Measurements from ENCODE around the gene RHOBTB3. TPM values are rescaled to one million over a fixed set of nuclear protein-coding genes. Genes with fewer than 3 reads are reported as not detected.
A peak's percentile ranks its signal among the peaks of the same experiment; 100 is the strongest.

Gene RHOBTB3
- total and polyA plus RNA-seq, 4 donors: 10.5 to 59.8 (median 39.8) TPM

- Histone ChIP-seq H3K27me3 (ENCODE audit: control insufficient read depth in 4 of 4, insufficient read depth in 4 of 4, low read length in 3 of 4) (no peaks in the 10 kb centered on the region), H3K27ac (ENCODE audit: low read depth in 1 of 2, low read length in 2 of 2) (peak overlapping the region; percentile 81 to 87), H3K4me1 (ENCODE audit: control insufficient read depth in 4 of 4, insufficient read depth in 4 of 4, low read length in 3 of 4) (peaks cover 7 to 36% (median 18%) of the 10 kb centered on the region in 4 donors), H3K36me3 (ENCODE audit: control insufficient read depth in 4 of 4, insufficient read depth in 3 of 4, low read depth in 1 of 4, low read length in 3 of 4) (no peaks in the 10 kb centered on the region), H3K4me3 (ENCODE audit: low read depth in 1 of 3, low read length in 3 of 3) (no peak overlapping the region), H3K9me3 (ENCODE audit: control insufficient read depth in 4 of 4, low read length in 3 of 4) (no peaks in the 10 kb centered on the region), H3K9ac (ENCODE audit: low read depth in 1 of 2, low read length in 2 of 2) (peak overlapping the region in 1 of 2 donors; percentile 75)
- WGBS: 66% methylated on average over 11 of the region's 11 CpGs
- no peak for DNase-seq (ENCODE audit: low spot score)
- TF ChIP-seq, protein P1, sequence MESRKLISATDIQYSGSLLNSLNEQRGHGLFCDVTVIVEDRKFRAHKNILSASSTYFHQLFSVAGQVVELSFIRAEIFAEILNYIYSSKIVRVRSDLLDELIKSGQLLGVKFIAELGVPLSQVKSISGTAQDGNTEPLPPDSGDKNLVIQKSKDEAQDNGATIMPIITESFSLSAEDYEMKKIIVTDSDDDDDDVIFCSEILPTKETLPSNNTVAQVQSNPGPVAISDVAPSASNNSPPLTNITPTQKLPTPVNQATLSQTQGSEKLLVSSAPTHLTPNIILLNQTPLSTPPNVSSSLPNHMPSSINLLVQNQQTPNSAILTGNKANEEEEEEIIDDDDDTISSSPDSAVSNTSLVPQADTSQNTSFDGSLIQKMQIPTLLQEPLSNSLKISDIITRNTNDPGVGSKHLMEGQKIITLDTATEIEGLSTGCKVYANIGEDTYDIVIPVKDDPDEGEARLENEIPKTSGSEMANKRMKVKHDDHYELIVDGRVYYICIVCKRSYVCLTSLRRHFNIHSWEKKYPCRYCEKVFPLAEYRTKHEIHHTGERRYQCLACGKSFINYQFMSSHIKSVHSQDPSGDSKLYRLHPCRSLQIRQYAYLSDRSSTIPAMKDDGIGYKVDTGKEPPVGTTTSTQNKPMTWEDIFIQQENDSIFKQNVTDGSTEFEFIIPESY (IDR thresholded peaks at IDR 0.05): no peak
- TF ChIP-seq CTCF (IDR thresholded peaks at IDR 0.05; ENCODE audit: low read depth, low read length, missing input control) (peak; percentile 7), RAD21 (IDR thresholded peaks at IDR 0.05) (peak; percentile 59 to 60)
Observed at GRCh38 chr5:95842854-95843544, 111.9 kb downstream of the RHOBTB3 start.

DNA sequence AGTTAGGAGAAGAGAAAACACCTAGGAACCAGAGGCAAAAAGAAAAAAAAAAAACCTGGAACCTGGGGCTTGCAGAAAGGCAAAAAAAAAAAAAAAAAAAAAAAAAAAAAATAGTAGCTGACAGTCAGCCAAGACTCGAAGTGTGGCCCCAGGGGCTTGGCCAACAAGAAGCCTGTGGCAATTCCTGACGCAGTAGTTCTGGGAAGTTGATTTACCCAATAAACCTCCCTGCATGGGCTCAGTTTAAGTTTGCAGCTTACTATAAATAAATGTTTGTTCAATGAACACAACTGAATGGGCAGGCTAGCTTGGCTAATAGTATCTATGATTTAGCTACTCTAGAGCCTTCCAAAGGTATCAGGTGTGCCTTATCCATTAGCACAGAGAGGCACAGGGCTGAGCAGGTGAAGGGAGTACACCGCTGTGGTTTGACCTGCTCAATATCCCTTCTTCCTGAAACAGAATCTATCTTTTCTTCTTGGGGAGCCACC, 112.6 kb downstream of the RHOBTB3 start:
- 29% methylated on average over 3 of the region's 3 CpGs for WGBS
- TF ChIP-seq, protein P1 (IDR thresholded peaks at IDR 0.05): peak; percentile 73
- TF ChIP-seq HNF4A (conservative IDR thresholded peaks at IDR 0.05): peak; percentile 69 to 77
- TF ChIP-seq TAF1 (conservative IDR thresholded peaks at IDR 0.05): peak; percentile 83
- peak in 1 of 2 donors; percentile 7 for TF ChIP-seq GABPA (IDR thresholded peaks at IDR 0.05 in 1 of 2, conservative IDR thresholded peaks at IDR 0.05 in 1 of 2)
- TF ChIP-seq RAD21 (IDR thresholded peaks at IDR 0.05): peak; percentile 38 to 59
- peak; percentile 70 to 85 for TF ChIP-seq RXRA (IDR thresholded peaks at IDR 0.05)
- peak; percentile 29 to 73 for TF ChIP-seq EGR1 (IDR thresholded peaks at IDR 0.05; ENCODE audit: low read depth in 2 of 2)
- TF ChIP-seq, protein P2, sequence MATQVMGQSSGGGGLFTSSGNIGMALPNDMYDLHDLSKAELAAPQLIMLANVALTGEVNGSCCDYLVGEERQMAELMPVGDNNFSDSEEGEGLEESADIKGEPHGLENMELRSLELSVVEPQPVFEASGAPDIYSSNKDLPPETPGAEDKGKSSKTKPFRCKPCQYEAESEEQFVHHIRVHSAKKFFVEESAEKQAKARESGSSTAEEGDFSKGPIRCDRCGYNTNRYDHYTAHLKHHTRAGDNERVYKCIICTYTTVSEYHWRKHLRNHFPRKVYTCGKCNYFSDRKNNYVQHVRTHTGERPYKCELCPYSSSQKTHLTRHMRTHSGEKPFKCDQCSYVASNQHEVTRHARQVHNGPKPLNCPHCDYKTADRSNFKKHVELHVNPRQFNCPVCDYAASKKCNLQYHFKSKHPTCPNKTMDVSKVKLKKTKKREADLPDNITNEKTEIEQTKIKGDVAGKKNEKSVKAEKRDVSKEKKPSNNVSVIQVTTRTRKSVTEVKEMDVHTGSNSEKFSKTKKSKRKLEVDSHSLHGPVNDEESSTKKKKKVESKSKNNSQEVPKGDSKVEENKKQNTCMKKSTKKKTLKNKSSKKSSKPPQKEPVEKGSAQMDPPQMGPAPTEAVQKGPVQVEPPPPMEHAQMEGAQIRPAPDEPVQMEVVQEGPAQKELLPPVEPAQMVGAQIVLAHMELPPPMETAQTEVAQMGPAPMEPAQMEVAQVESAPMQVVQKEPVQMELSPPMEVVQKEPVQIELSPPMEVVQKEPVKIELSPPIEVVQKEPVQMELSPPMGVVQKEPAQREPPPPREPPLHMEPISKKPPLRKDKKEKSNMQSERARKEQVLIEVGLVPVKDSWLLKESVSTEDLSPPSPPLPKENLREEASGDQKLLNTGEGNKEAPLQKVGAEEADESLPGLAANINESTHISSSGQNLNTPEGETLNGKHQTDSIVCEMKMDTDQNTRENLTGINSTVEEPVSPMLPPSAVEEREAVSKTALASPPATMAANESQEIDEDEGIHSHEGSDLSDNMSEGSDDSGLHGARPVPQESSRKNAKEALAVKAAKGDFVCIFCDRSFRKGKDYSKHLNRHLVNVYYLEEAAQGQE (IDR thresholded peaks at IDR 0.05): peak; percentile 90
- no peak for TF ChIP-seq FOXA1 (IDR thresholded peaks at IDR 0.05)
- peak; percentile 80 for TF ChIP-seq MAX (IDR thresholded peaks at IDR 0.05)
- TF ChIP-seq ATF3 (IDR thresholded peaks at IDR 0.05): peak; percentile 76
- no peak for TF ChIP-seq CTCF (IDR thresholded peaks at IDR 0.05; ENCODE audit: low read depth, low read length, missing input control)
- TF ChIP-seq HNF4G (IDR thresholded peaks at IDR 0.05): peak; percentile 36
- peak; percentile 78 for TF ChIP-seq SP1 (IDR thresholded peaks at IDR 0.05)
- TF ChIP-seq JUND (IDR thresholded peaks at IDR 0.05): peak; percentile 56 to 84
- peak; percentile 50 for TF ChIP-seq FOXA2 (IDR thresholded peaks at IDR 0.05)
- TF ChIP-seq NR2F2 (IDR thresholded peaks at IDR 0.05): no peak
- peak; percentile 70 for TF ChIP-seq YY1 (IDR thresholded peaks at IDR 0.05)
- no peaks in the 10 kb centered on the region for H3K27me3 ChIP-seq (ENCODE audit: control insufficient read depth in 4 of 4, insufficient read depth in 4 of 4, low read length in 3 of 4)
- peak overlapping the region in 1 of 2 donors; percentile 75 for H3K9ac ChIP-seq (ENCODE audit: low read depth in 1 of 2, low read length in 2 of 2)
- peak overlapping the region; percentile 81 to 87 for H3K27ac ChIP-seq (ENCODE audit: low read depth in 1 of 2, low read length in 2 of 2)
- no peaks in the 10 kb centered on the region for H3K36me3 ChIP-seq (ENCODE audit: control insufficient read depth in 4 of 4, insufficient read depth in 3 of 4, low read depth in 1 of 4, low read length in 3 of 4)
- no peak for DNase-seq (ENCODE audit: low spot score)
- H3K4me3 ChIP-seq (ENCODE audit: low read depth in 1 of 3, low read length in 3 of 3): peak overlapping the region; percentile 42 to 60 (median 56)
- no peaks in the 10 kb centered on the region for H3K9me3 ChIP-seq (ENCODE audit: control insufficient read depth in 4 of 4, low read length in 3 of 4)
- H3K4me1 ChIP-seq (ENCODE audit: control insufficient read depth in 4 of 4, insufficient read depth in 4 of 4, low read length in 3 of 4): peaks cover 7 to 36% (median 19%) of the 10 kb centered on the region in 4 donors
